Activated T-helper 17 cell treated with anti-CD3 and anti-CD28 coated beads, Interleukin-2, amount 50 U/mL, for 72 hours (primary cell): Measurements from ENCODE around the gene DGKH. TPM values are rescaled to one million over a fixed set of nuclear protein-coding genes. Genes with fewer than 3 reads are reported as not detected.
"Not testable (repeated sequence)": the region's sequence is repeated elsewhere in the genome, so short reads cannot be mapped to it uniquely, and the experiment has no call there.

Experiments
- ATAC-seq: fragments of 150-1000 bp; cut with Tn5 transposase; replicated peaks from 2 replicates; pipeline ENCODE4 v1.10.0; 2021; ENCODE audit warnings: mild to moderate bottlenecking, moderate library complexity
- H3K27ac Mint-ChIP-seq: one replicate; pipeline ENCODE4 v1.8.0; 2022; ENCODE audit warnings: mixed read lengths
- H3K27me3 Mint-ChIP-seq: one replicate; pipeline ENCODE4 v1.8.0; 2022; ENCODE audit warnings: mixed read lengths
- H3K36me3 Mint-ChIP-seq: one replicate; pipeline ENCODE4 v1.8.0; 2022; ENCODE audit warnings: low read depth, mild to moderate bottlenecking, mixed read lengths
- H3K4me1 Mint-ChIP-seq: one replicate; pipeline ENCODE4 v1.8.0; 2022; ENCODE audit warnings: mixed read lengths
- H3K4me3 Mint-ChIP-seq: one replicate; pipeline ENCODE4 v1.8.0; 2022; ENCODE audit warnings: mild to moderate bottlenecking, mixed read lengths
- H3K9me3 Mint-ChIP-seq: one replicate; pipeline ENCODE4 v1.8.0; 2022; ENCODE audit warnings: mixed read lengths
- total RNA-seq, 2 donors: library from RNA; stranded (reverse); gene quantifications; one replicate each; pipeline ENCODE4 v1.2.3, GENCODE V29; 2022

The DGKH gene
- total RNA-seq, 2 donors from 2014 or later, result 16.6 to 17.5 TPM

DNA sequence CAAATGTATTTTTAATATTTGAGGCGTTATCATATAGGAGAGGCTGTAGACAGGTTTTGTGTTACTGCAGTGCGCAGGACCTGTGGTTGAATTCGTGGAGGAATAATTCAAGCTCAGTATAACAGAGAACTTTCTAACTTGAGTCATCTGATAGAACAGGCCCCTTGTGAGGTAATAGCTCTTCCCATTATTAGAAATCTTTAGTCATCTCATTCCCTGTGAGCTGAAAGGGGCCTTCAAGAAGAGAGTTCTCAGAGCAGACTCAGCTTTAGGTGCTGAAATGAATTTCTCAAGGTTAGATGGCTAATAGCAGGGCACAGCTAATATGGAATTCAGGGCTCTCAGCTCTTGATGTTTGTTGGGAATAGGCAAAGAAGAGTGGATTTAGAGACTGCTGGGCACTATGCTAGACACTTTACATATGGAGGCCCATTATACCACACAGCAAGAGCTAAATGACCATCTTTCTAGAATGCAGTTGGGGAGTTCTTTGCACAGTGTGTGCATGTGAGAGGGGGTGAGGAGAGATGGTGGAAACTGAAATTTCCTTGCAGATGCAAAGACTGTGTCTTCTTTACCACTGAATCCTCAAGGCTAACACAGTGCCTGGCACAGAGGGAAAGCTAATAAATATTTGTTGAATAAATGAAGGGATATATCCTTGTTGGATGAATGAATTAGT, 89.5 kb downstream of the DGKH start:
- peaks cover 8% of the 10 kb centered on the region for H3K36me3 Mint-ChIP-seq
- peak; percentile 67 for ATAC-seq
- H3K4me1 Mint-ChIP-seq, result peaks cover 9% of the 10 kb centered on the region
- H3K9me3 Mint-ChIP-seq, result no peaks in the 10 kb centered on the region
- H3K27ac Mint-ChIP-seq, result no peak overlapping the region
- no peak overlapping the region for H3K4me3 Mint-ChIP-seq
- H3K27me3 Mint-ChIP-seq, result no peaks in the 10 kb centered on the region

GRCh38 chr13:42140494-42140893, 92.0 kb downstream of the DGKH start:
- no peak for ATAC-seq
- no peak overlapping the region for H3K27ac Mint-ChIP-seq
- H3K27me3 Mint-ChIP-seq, result no peaks in the 10 kb centered on the region
- H3K4me3 Mint-ChIP-seq, result no peak overlapping the region
- H3K4me1 Mint-ChIP-seq, result peaks cover 9% of the 10 kb centered on the region
- H3K36me3 Mint-ChIP-seq, result no peaks in the 10 kb centered on the region
- H3K9me3 Mint-ChIP-seq, result no peaks in the 10 kb centered on the region

GRCh38 chr13:42141052-42141451, 92.6 kb downstream of the DGKH start:
- not testable (repeated sequence) for ATAC-seq, H3K27ac Mint-ChIP-seq, H3K9me3 Mint-ChIP-seq, H3K27me3 Mint-ChIP-seq, H3K4me3 Mint-ChIP-seq, H3K36me3 Mint-ChIP-seq, H3K4me1 Mint-ChIP-seq

DNA sequence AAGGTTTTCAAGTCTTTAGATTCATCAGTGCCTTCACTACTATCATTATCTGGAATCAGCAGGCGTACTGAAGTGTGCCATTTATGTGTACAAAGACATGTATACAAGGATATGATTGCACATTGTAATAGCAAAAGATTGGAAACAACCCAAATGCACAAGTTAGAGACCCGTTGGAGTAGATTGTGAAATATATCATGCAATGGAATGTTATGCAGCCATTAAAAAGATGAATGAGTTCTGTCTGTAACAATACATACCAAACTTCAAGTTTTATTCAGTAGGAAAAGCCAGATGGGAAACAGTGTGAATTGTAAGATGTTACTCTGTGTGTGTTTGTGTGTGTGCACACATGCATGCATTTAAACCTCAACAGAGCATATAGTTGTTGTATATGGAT, 97.9 kb downstream of the DGKH start:
- ATAC-seq, result no peak
- peaks cover 9% of the 10 kb centered on the region for H3K4me1 Mint-ChIP-seq
- H3K4me3 Mint-ChIP-seq, result no peak overlapping the region
- H3K27ac Mint-ChIP-seq, result no peak overlapping the region
- no peaks in the 10 kb centered on the region for H3K36me3 Mint-ChIP-seq
- H3K27me3 Mint-ChIP-seq, result no peaks in the 10 kb centered on the region
- no peaks in the 10 kb centered on the region for H3K9me3 Mint-ChIP-seq

DNA sequence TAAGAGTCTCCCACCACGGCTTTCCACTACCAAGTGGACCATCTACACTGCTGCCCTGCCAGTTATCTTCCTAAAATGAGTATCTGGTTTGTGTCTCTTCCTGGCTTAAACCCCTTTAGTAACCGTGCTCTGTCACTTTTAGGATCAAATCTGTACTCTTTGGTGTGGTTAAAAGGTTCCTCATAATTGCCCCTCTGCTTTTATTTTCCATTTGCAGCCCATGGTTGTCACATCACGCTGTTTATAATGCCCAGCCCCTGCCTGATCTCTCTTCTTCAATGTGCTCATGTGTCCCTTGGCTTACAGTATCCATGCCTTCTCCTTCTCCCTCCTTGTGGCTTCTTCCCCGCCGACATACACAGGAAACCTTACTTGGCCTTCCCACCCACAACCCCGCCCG, 100.1 kb downstream of the DGKH start:
- Mint-ChIP-seq H3K27me3 (no peaks in the 10 kb centered on the region), H3K9me3 (no peaks in the 10 kb centered on the region), H3K4me3 (no peak overlapping the region), H3K36me3 (no peaks in the 10 kb centered on the region), H3K27ac (no peak overlapping the region), H3K4me1 (peaks cover 6% of the 10 kb centered on the region)
- no peak for ATAC-seq

DNA sequence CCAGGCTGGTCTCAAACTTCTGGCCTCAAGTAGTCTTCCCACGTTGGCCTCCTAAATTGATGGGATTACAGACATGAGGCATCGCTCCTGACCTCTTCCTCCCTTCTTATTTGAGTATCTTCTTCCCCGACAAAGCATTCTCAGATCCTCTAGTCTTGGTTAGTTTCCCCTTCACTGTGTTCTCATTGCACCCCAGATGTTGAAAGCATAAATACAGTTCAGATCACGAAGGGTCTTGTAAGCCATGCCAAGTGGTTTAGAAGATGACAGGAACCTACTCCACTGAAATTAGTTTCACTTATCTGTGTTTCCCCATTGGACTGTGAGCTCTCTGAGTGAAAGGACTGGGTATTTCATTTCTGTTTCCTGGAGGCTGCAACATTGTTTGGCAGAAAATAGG, 100.7 kb downstream of the DGKH start:
- no peak overlapping the region for H3K27ac Mint-ChIP-seq
- no peaks in the 10 kb centered on the region for H3K27me3 Mint-ChIP-seq
- peaks cover 6% of the 10 kb centered on the region for H3K4me1 Mint-ChIP-seq
- ATAC-seq, result no peak
- H3K4me3 Mint-ChIP-seq, result no peak overlapping the region
- H3K36me3 Mint-ChIP-seq, result no peaks in the 10 kb centered on the region
- H3K9me3 Mint-ChIP-seq, result no peaks in the 10 kb centered on the region

GRCh38 chr13:42151781-42152180, 103.3 kb downstream of the DGKH start:
- Mint-ChIP-seq H3K27ac (no peak overlapping the region), H3K36me3 (peaks cover 17% of the 10 kb centered on the region), H3K9me3 (no peaks in the 10 kb centered on the region), H3K4me1 (peaks cover 6% of the 10 kb centered on the region), H3K4me3 (no peak overlapping the region), H3K27me3 (no peaks in the 10 kb centered on the region)
- ATAC-seq, result peak; percentile 54

GRCh38 chr13:42152495-42152894, 104.0 kb downstream of the DGKH start:
- Mint-ChIP-seq H3K27ac (no peak overlapping the region), H3K27me3 (no peaks in the 10 kb centered on the region), H3K4me1 (peaks cover 6% of the 10 kb centered on the region), H3K36me3 (peaks cover 17% of the 10 kb centered on the region), H3K4me3 (no peak overlapping the region), H3K9me3 (no peaks in the 10 kb centered on the region)
- no peak for ATAC-seq

GRCh38 chr13:42153199-42154113, 105.0 kb downstream of the DGKH start:
- no peaks in the 10 kb centered on the region for H3K9me3 Mint-ChIP-seq
- H3K4me3 Mint-ChIP-seq, result no peak overlapping the region
- no peaks in the 10 kb centered on the region for H3K27me3 Mint-ChIP-seq
- H3K27ac Mint-ChIP-seq, result no peak overlapping the region
- peaks cover 2% of the 10 kb centered on the region for H3K4me1 Mint-ChIP-seq
- no peak for ATAC-seq
- H3K36me3 Mint-ChIP-seq, result peaks cover 24% of the 10 kb centered on the region

GRCh38 chr13:42155251-42155650, 106.8 kb downstream of the DGKH start:
- no peaks in the 10 kb centered on the region for H3K27me3 Mint-ChIP-seq
- H3K9me3 Mint-ChIP-seq, result no peaks in the 10 kb centered on the region
- peaks cover 41% of the 10 kb centered on the region for H3K36me3 Mint-ChIP-seq
- no peaks in the 10 kb centered on the region for H3K4me1 Mint-ChIP-seq
- no peak overlapping the region for H3K4me3 Mint-ChIP-seq
- no peak overlapping the region for H3K27ac Mint-ChIP-seq
- ATAC-seq, result no peak

DNA sequence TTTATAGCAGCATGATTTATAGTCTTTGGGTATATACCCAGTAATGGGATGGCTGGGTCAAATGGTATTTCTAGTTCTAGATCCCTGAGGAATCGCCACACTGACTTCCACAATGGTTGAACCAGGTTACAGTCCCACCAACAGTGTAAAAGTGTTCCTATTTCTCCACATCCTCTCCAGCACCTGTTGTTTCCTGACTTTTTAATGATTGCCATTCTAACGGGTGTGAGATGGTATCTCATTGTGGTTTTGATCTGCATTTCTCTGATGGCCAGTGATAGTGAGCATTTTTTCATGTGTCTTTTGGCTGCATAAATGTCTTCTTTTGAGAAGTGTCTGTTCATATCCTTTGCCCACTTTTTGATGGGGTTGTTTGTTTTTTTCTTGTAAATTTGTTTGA, 114.9 kb downstream of the DGKH start:
- H3K4me1 Mint-ChIP-seq, H3K9me3 Mint-ChIP-seq, H3K27ac Mint-ChIP-seq, H3K4me3 Mint-ChIP-seq, H3K27me3 Mint-ChIP-seq, ATAC-seq: not testable (repeated sequence)
- peaks cover 55% of the 10 kb centered on the region for H3K36me3 Mint-ChIP-seq

DNA sequence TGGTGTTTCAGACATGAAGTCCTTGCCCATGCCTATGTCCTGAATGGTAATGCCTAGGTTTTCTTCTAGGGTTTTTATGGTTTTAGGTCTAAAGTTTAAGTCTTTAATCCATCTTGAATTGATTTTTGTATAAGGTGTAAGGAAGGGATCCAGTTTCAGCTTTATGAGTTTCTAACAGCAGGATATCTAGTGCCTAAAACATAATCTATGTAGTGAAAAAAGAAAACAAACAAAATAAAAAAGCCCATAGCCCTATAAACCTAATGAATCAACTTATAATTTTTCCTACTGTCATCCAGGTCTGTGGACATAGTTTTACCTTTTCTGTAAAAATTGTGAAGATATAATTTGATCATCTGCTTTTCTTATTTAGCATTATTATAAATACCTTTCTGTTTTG, 115.5 kb downstream of the DGKH start:
- H3K9me3 Mint-ChIP-seq, ATAC-seq, H3K4me3 Mint-ChIP-seq, H3K27me3 Mint-ChIP-seq, H3K4me1 Mint-ChIP-seq, H3K27ac Mint-ChIP-seq: not testable (repeated sequence)
- peaks cover 56% of the 10 kb centered on the region for H3K36me3 Mint-ChIP-seq

GRCh38 chr13:42164557-42165125, 116.2 kb downstream of the DGKH start:
- H3K9me3 Mint-ChIP-seq, result no peaks in the 10 kb centered on the region
- H3K4me3 Mint-ChIP-seq, result no peak overlapping the region
- no peaks in the 10 kb centered on the region for H3K4me1 Mint-ChIP-seq
- H3K27ac Mint-ChIP-seq, result no peak overlapping the region
- H3K27me3 Mint-ChIP-seq, result no peaks in the 10 kb centered on the region
- no peak for ATAC-seq
- H3K36me3 Mint-ChIP-seq, result peaks cover 56% of the 10 kb centered on the region

DNA sequence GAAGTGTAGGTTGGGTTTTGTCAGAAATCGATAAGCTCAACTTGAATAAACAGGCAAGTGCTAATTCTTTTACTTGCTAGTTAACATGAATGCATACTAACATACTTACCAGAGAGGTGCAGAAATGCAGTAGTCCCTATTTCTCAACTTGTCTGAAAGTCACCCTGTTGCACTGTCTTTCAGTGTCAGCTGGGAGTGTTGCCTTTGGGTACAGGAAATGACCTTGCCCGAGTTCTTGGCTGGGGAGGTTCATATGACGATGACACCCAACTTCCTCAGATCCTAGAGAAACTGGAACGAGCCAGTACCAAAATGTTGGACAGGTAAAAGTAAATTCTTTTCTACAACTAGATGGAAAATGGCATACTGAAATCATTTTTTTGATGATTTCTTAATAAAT, 120.0 kb downstream of the DGKH start:
- Mint-ChIP-seq H3K4me1 (no peaks in the 10 kb centered on the region), H3K27me3 (no peaks in the 10 kb centered on the region), H3K9me3 (no peaks in the 10 kb centered on the region), H3K36me3 (peaks cover 54% of the 10 kb centered on the region), H3K27ac (no peak overlapping the region), H3K4me3 (no peak overlapping the region)
- no peak for ATAC-seq

- Mint-ChIP-seq H3K27ac (no peak overlapping the region), H3K36me3 (peaks cover 65% of the 10 kb centered on the region), H3K4me1 (no peaks in the 10 kb centered on the region), H3K4me3 (no peak overlapping the region), H3K9me3 (no peaks in the 10 kb centered on the region), H3K27me3 (no peaks in the 10 kb centered on the region)
- no peak for ATAC-seq
Measured at GRCh38 chr13:42170029-42170428, 121.6 kb downstream of the DGKH start.
